Esophagus muscularis mucosa (tissue), 4 donors: ENCODE results near the gene SPG11. TPM values are rescaled to one million over a fixed set of nuclear protein-coding genes. Genes with fewer than 3 reads are reported as not detected.

Experiments used
- DNase-seq: peaks from one replicate; pipeline ENCODE4 v3.0.0-alpha.2; 2017; ENCODE audit errors: extremely low spot score
- H3K27ac ChIP-seq, 4 donors: fragments of 200-600 bp; sonication (generic); replicated peaks in 1 of 4; 1 replicate in 3 of 4; 2 replicates in 1 of 4; pipeline ENCODE4 v1.5.1; 2016 to 2019; ENCODE audit warnings: mild to moderate bottlenecking in 1 of 4
- H3K27me3 ChIP-seq, 4 donors: fragments of 200-600 bp; sonication (generic); one replicate each; pipeline versions ENCODE4 v1.5.1 to v1.6.0; 2016 to 2019
- H3K36me3 ChIP-seq, 4 donors: fragments of 200-600 bp; sonication (generic); one replicate each; pipeline ENCODE4 v1.5.1; 2016 to 2019
- H3K4me1 ChIP-seq, 4 donors: fragments of 200-600 bp; sonication (generic); one replicate each; pipeline ENCODE4 v1.5.1; 2016 to 2019
- H3K4me3 ChIP-seq, 4 donors: fragments of 200-600 bp; sonication (generic); 1 replicate in 2 of 4; 2 replicates in 2 of 4; pipeline ENCODE4 v1.5.1; 2016 to 2019; ENCODE audit warnings: mild to moderate bottlenecking in 4 of 4, moderate library complexity in 1 of 4
- H3K9me3 ChIP-seq, 4 donors: fragments of 200-600 bp; sonication (generic); 1 replicate in 3 of 4; 2 replicates in 1 of 4; pipeline ENCODE4 v1.5.1; 2016 to 2019
- EP300 ChIP-seq: sonication (generic); formaldehyde crosslinking; IDR thresholded peaks from one replicate; pipeline ENCODE4 v1.6.1; 2017; ENCODE audit warnings: antibody characterized with exemption
- POLR2A ChIP-seq: fragments of 450-650 bp; IDR thresholded peaks from one replicate; pipeline ENCODE4 v1.6.1; 2017; ENCODE audit warnings: antibody characterized with exemption, moderate library complexity, mild to moderate bottlenecking, low read depth
- POLR2AphosphoS5 ChIP-seq, 2 donors: sonication (generic); formaldehyde crosslinking; IDR thresholded peaks; one replicate each; pipeline ENCODE4 v1.6.1; 2017; ENCODE audit warnings: antibody characterized with exemption in 2 of 2
- WGBS: methylation state at CpG from one replicate; pipeline ENCODE4 v1.1.5; 2018; 5-methylcytosine and 5-hydroxymethylcytosine counted together
- intact Hi-C: fragments of 100-400 bp; cut with DNase I; formaldehyde crosslinking; loops from one replicate; pipeline ENCODE4 v1.15.1; 2023
- total RNA-seq, 4 donors: library from RNA; depleted of rRNA; stranded (reverse); fragments of >200 nt; gene quantifications; one replicate each; pipeline versions ENCODE4 v1.1.0 to v1.2.1, GENCODE V29; 2016
- TF ChIP-seq, protein P1 (sequence below), 3 experiments: fragments of 200-600 bp in 2 of 3; fragments of 450-650 bp in 1 of 3; sonication (generic) in 2 of 3; IDR thresholded peaks; one replicate each; pipeline ENCODE4 v1.5.1; 2017 to 2019; ENCODE audit warnings: antibody characterized with exemption in 3 of 3, mild to moderate bottlenecking in 2 of 3, moderate library complexity in 1 of 3

The SPG11 gene
- total RNA-seq, 4 donors from 2014 or later, result 40.4 to 80.6 (median 55.2) TPM

DNA sequence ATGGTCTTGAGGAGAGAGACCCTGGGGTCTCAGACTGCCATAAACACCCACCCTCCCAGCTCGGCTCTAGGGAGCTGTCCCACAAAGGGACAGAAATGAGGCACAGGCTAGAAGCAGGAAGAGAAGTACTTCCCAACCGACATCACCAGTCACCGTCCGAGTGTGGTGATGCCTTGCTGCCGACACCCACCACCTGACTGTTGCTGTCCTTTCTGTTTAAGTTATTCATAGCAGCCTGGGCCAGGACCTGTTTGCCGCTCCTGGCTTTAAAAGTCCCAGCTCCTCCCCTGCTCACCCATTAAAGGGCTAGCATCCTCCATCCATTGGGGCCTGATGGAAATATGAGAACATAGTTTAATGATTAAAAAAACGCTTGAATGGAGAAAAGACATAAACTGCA, 13.2 kb upstream of the SPG11 start:
- TF ChIP-seq, protein P1, sequence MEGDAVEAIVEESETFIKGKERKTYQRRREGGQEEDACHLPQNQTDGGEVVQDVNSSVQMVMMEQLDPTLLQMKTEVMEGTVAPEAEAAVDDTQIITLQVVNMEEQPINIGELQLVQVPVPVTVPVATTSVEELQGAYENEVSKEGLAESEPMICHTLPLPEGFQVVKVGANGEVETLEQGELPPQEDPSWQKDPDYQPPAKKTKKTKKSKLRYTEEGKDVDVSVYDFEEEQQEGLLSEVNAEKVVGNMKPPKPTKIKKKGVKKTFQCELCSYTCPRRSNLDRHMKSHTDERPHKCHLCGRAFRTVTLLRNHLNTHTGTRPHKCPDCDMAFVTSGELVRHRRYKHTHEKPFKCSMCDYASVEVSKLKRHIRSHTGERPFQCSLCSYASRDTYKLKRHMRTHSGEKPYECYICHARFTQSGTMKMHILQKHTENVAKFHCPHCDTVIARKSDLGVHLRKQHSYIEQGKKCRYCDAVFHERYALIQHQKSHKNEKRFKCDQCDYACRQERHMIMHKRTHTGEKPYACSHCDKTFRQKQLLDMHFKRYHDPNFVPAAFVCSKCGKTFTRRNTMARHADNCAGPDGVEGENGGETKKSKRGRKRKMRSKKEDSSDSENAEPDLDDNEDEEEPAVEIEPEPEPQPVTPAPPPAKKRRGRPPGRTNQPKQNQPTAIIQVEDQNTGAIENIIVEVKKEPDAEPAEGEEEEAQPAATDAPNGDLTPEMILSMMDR (IDR thresholded peaks at IDR 0.05), result no peak
- TF ChIP-seq EP300, result no peak
- no peak for DNase-seq
- H3K36me3 ChIP-seq, result no peaks in the 10 kb centered on the region
- intact Hi-C loops, result no loop called here
- H3K4me3 ChIP-seq, result no peak overlapping the region
- peaks cover 0 to 16% (median 0%) of the 10 kb centered on the region in 4 donors for H3K27me3 ChIP-seq
- no peaks in the 10 kb centered on the region for H3K9me3 ChIP-seq
- H3K4me1 ChIP-seq, result no peaks in the 10 kb centered on the region
- H3K27ac ChIP-seq, result no peak overlapping the region
- WGBS, result 72% methylated on average over 7 of the region's 7 CpGs

DNA sequence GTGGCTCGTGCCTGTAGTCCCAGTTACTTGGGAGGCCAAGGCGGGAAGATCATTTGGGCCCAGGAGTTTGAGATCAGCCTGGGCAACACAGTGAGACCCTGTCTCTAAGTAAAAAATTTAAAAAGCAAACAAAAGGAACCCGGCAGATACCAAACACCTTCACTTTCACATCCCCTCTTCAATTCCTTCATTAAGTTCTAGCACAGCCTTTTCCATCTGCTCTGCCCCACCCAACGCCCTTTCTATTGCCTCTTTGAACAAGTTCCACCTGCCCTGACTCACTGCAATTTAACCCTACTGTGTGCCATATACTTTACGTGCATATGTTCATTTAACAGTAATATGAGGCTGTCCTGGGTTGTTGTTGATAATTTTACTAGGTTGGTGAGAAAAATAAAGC, 12.4 kb upstream of the SPG11 start:
- Histone ChIP-seq H3K36me3 (no peaks in the 10 kb centered on the region), H3K27me3 (peaks cover 0 to 11% (median 0%) of the 10 kb centered on the region in 4 donors), H3K4me3 (no peak overlapping the region), H3K4me1 (no peaks in the 10 kb centered on the region), H3K27ac (no peak overlapping the region), H3K9me3 (no peaks in the 10 kb centered on the region)
- TF ChIP-seq, protein P1 (IDR thresholded peaks at IDR 0.05), result no peak
- no peak for TF ChIP-seq POLR2A
- TF ChIP-seq EP300, result no peak
- TF ChIP-seq POLR2AphosphoS5 (IDR thresholded peaks at IDR 0.05), result no peak
- intact Hi-C loops, result no loop called here
- 84% methylated on average over 5 of the region's 5 CpGs for WGBS
- no peak for DNase-seq

DNA sequence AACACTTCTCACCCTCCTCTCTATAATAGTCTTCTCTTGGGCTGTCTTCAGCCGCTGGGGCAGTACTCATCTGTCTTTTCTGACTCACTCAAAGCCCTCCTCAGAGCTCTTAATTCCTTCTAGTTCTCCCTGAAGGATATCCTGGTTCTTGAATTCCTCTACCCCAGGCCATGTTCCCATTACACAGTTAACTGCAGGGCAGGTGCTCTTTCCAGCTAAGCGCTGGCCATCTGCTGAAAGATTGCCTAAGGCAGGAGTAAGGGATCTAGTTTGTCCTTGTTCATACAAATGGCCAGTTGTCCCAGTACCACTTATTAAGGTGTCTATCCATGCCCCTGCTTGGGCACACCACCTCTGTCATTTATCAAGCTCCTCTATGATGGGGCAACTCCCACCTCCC, 10.2 kb upstream of the SPG11 start:
- WGBS, result 97% methylated on average over 2 of the region's 2 CpGs

DNA sequence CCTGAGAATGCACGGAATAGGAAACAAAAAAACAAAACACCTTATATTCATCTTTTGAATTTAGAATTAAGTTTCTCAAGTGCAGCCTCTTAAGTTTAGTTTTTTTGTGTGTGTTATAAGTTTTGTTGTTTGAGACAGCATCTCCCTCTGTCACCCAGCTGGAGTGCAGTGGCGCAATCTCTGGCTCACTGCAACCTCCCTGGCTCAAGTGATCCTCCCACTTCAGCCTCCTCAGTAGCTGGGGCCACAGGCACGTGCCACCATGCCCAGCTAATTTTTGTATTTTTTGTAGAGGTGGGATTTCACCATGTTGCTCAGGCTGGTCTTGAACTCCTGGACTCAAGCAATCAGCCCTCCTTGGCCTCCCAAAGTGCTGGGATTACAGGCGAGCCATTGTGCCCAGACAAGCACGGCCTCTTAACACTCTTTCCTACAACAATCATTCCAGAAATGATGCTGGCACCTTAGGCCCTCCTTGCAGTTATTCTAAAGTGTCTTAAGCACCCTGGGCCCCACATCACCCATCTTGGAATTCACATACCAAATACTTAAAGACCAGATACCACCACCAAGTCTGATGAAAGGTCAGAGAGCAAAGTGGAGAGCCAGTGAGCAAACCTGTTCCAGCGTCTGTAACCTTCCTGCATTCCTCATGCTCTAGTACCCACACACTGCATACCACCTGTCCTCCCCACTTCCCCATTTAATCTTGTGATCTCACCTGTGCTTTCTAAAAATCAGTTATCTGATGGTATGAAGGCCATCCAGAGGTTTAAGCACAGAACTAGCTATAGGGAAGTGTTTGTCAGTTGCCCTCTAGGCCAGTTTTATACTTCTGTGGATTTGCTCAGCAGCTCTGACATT, 6.9 kb upstream of the SPG11 start:
- intact Hi-C loops, result no loop called here
- H3K4me1 ChIP-seq, result no peaks in the 10 kb centered on the region
- peaks cover 0 to 10% (median 0%) of the 10 kb centered on the region in 4 donors for H3K27me3 ChIP-seq
- no peak overlapping the region for H3K27ac ChIP-seq
- H3K9me3 ChIP-seq, result no peaks in the 10 kb centered on the region
- DNase-seq, result no peak
- WGBS, result 88% methylated on average over 6 of the region's 6 CpGs
- H3K4me3 ChIP-seq, result no peak overlapping the region
- TF ChIP-seq, protein P1 (IDR thresholded peaks at IDR 0.05), result no peak
- no peak for TF ChIP-seq EP300
- TF ChIP-seq POLR2A, result no peak
- no peak for TF ChIP-seq POLR2AphosphoS5 (IDR thresholded peaks at IDR 0.05)
- no peaks in the 10 kb centered on the region for H3K36me3 ChIP-seq

More for the DNA sequence above, 10.2 kb upstream of the SPG11 start:
- TF ChIP-seq POLR2A, result no peak
- no peak for TF ChIP-seq EP300
- TF ChIP-seq, protein P1 (IDR thresholded peaks at IDR 0.05), result no peak
- no peak for TF ChIP-seq POLR2AphosphoS5 (IDR thresholded peaks at IDR 0.05)
- DNase-seq, result no peak
- H3K4me3 ChIP-seq, result no peak overlapping the region
- no peaks in the 10 kb centered on the region for H3K36me3 ChIP-seq
- peaks cover 0 to 10% (median 0%) of the 10 kb centered on the region in 4 donors for H3K27me3 ChIP-seq
- H3K4me1 ChIP-seq, result no peaks in the 10 kb centered on the region
- H3K9me3 ChIP-seq, result no peaks in the 10 kb centered on the region
- intact Hi-C loops, result no loop called here
- H3K27ac ChIP-seq, result no peak overlapping the region
